ENCODE data around the gene TWSG1. TPM values are rescaled to one million over a fixed set of nuclear protein-coding genes. Genes with fewer than 3 reads are reported as not detected.

The TWSG1 gene
- total RNA-seq, 1 donor from 2014 or later = 45.4 TPM

- Histone ChIP-seq H3K27ac (no peak overlapping the region), H3K4me3 (no peak overlapping the region), H3K9me3 (no peaks in the 10 kb centered on the region), H3K27me3 (no peaks in the 10 kb centered on the region), H3K4me1 (no peaks in the 10 kb centered on the region), H3K36me3 (no peaks in the 10 kb centered on the region)
- intact Hi-C loops (cut with DNase I) = no loop called here
- no peak for DNase-seq (ENCODE audit: extremely low spot score in 2 of 2)
- TF ChIP-seq CTCF (IDR thresholded peaks at IDR 0.05) = no peak
- peak in 1 of 2 donors; percentile 28 for TF ChIP-seq POLR2AphosphoS5 (IDR thresholded peaks at IDR 0.05; ENCODE audit: insufficient read depth in 1 of 2, low read depth in 1 of 2)
- TF ChIP-seq POLR2A (IDR thresholded peaks at IDR 0.05) = no peak
Measured at GRCh38 chr18:9404565-9405060, 70.0 kb downstream of the TWSG1 start.

- Histone ChIP-seq H3K4me3 (no peak overlapping the region), H3K27me3 (no peaks in the 10 kb centered on the region), H3K36me3 (no peaks in the 10 kb centered on the region), H3K4me1 (no peaks in the 10 kb centered on the region), H3K27ac (no peak overlapping the region), H3K9me3 (no peaks in the 10 kb centered on the region)
- intact Hi-C loops (cut with DNase I) = no loop called here
- DNase-seq (ENCODE audit: extremely low spot score in 2 of 2) = no peak
- TF ChIP-seq CTCF (IDR thresholded peaks at IDR 0.05) (no peak), POLR2AphosphoS5 (IDR thresholded peaks at IDR 0.05; ENCODE audit: insufficient read depth in 1 of 2, low read depth in 1 of 2) (no peak)
Measured at GRCh38 chr18:9405130-9405529, 70.6 kb downstream of the TWSG1 start.

GRCh38 chr18:9405977-9406376, 71.4 kb downstream of the TWSG1 start:
- no peaks in the 10 kb centered on the region for H3K4me1 ChIP-seq
- no peaks in the 10 kb centered on the region for H3K9me3 ChIP-seq
- H3K27ac ChIP-seq = no peak overlapping the region
- intact Hi-C loops (cut with DNase I) = no loop called here
- TF ChIP-seq POLR2AphosphoS5 (IDR thresholded peaks at IDR 0.05; ENCODE audit: insufficient read depth in 1 of 2, low read depth in 1 of 2) (no peak), CTCF (IDR thresholded peaks at IDR 0.05) (no peak), POLR2A (IDR thresholded peaks at IDR 0.05) (no peak)
- no peaks in the 10 kb centered on the region for H3K27me3 ChIP-seq
- H3K4me3 ChIP-seq = no peak overlapping the region
- H3K36me3 ChIP-seq = no peaks in the 10 kb centered on the region
- DNase-seq (ENCODE audit: extremely low spot score in 2 of 2) = no peak

GRCh38 chr18:9410515-9410914, 75.9 kb downstream of the TWSG1 start:
- intact Hi-C loops (cut with DNase I) = no loop called here
- Histone ChIP-seq H3K36me3 (no peaks in the 10 kb centered on the region), H3K27me3 (no peaks in the 10 kb centered on the region), H3K27ac (no peak overlapping the region), H3K4me3 (no peak overlapping the region), H3K4me1 (no peaks in the 10 kb centered on the region), H3K9me3 (no peaks in the 10 kb centered on the region)
- no peak for DNase-seq (ENCODE audit: extremely low spot score in 2 of 2)
- TF ChIP-seq CTCF (IDR thresholded peaks at IDR 0.05) = no peak
- no peak for TF ChIP-seq POLR2AphosphoS5 (IDR thresholded peaks at IDR 0.05; ENCODE audit: insufficient read depth in 1 of 2, low read depth in 1 of 2)
- no peak for TF ChIP-seq POLR2A (IDR thresholded peaks at IDR 0.05)

- Histone ChIP-seq H3K27me3 (no peaks in the 10 kb centered on the region), H3K9me3 (no peaks in the 10 kb centered on the region), H3K4me1 (peaks cover 22% of the 10 kb centered on the region), H3K4me3 (no peak overlapping the region), H3K27ac (no peak overlapping the region), H3K36me3 (no peaks in the 10 kb centered on the region)
- intact Hi-C loops (cut with DNase I) = no loop called here
- no peak for TF ChIP-seq POLR2AphosphoS5 (IDR thresholded peaks at IDR 0.05; ENCODE audit: insufficient read depth in 1 of 2, low read depth in 1 of 2)
- TF ChIP-seq CTCF (IDR thresholded peaks at IDR 0.05) = no peak
- DNase-seq (ENCODE audit: extremely low spot score in 2 of 2) = no peak
Measured at GRCh38 chr18:9413576-9413975, 79.0 kb downstream of the TWSG1 start.

All from vagina (tissue), 2 donors.